Glomerular visceral epithelial cell (primary cell): ENCODE results near the gene OR10R2.

Experiments used
- DNase-seq: peaks from one replicate; pipeline ENCODE4 v3.0.0-alpha.2; 2016; ENCODE audit errors: extremely low spot score

Gene OR10R2

DNA sequence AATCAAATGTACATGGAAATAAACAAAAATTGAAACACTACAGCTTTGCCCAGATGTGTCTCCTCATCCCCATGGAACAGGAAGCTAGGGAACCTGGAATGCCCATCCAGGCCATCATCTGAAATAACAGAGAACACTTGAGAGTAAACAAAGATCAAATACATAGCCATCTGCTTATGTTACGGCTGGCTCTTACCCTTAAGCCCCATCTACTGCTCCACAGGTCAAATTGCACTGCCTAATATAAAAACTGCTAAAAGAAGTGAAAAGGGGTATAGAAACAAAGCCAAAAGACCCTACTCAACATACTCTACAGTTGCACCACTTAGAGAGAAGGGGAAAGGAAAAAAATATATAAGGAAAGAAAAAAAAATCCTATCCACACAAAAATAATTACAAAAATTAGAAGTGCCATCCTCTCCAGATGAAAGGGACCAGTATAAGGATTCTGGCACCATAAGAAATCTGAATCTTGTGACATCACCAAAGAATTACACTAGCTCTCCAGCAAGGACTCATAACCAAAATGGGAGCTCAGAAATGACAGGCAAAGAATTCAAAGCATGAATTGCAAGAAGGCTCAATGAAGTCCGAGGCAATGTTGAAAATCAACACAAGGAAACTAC lies 55.3 kb downstream of the OR10R2 start:
- no peak for DNase-seq
